CD4-positive, alpha-beta memory T cell (primary cell): ENCODE results near the gene RAB34. TPM values are rescaled to one million over a fixed set of nuclear protein-coding genes. Genes with fewer than 3 reads are reported as not detected.

Experiments
- CTCF ChIA-PET: fragments of 350-600 bp; sonication (Branson Sonifier 250); formaldehyde crosslinking; loops from one replicate; lab custom pipeline; 2021; ENCODE audit warnings: inconsistent platforms; ENCODE audit not compliant: partially characterized antibody; lab: Charles Lee
- POLR2A ChIA-PET: fragments of 350-600 bp; sonication (Branson Sonifier 250); formaldehyde crosslinking; loops from one replicate; lab custom pipeline; 2021; ENCODE audit not compliant: partially characterized antibody; lab: Charles Lee
- DNase-seq, 5 donors: peaks; one replicate each; pipeline versions ENCODE4 v3.0.0 to v3.0.0-alpha.2; 2020 to 2022; ENCODE audit warnings: mixed read lengths in 1 of 5
- H3K27ac ChIP-seq: one replicate; pipeline ENCODE4 v1.7.0; 2013; ENCODE audit warnings: low read depth, low read length
- H3K27me3 ChIP-seq: 2 replicates; pipeline ENCODE4 v1.7.0; 2013; ENCODE audit warnings: mild to moderate bottlenecking, low read length, moderate library complexity; ENCODE audit not compliant: insufficient read depth
- H3K36me3 ChIP-seq: 2 replicates; pipeline ENCODE4 v1.7.0; 2013; ENCODE audit warnings: mild to moderate bottlenecking, low read length, moderate library complexity; ENCODE audit not compliant: insufficient read depth
- H3K4me1 ChIP-seq: 2 replicates; pipeline ENCODE4 v1.7.0; 2013; ENCODE audit warnings: mild to moderate bottlenecking, low read length, moderate library complexity; ENCODE audit not compliant: insufficient read depth
- H3K4me3 ChIP-seq, 2 donors: one replicate each; pipeline ENCODE4 v1.7.0; 2013; ENCODE audit warnings: low read length in 2 of 2, mild to moderate bottlenecking in 1 of 2
- H3K9me3 ChIP-seq, 2 donors: one replicate each; pipeline ENCODE4 v1.7.0; 2013; ENCODE audit warnings: low read length in 2 of 2, control low read depth in 1 of 2; ENCODE audit not compliant: control insufficient read depth in 1 of 2
- H3K27ac Mint-ChIP-seq, 7 donors: one replicate each; pipeline ENCODE4 v1.8.0; 2020 to 2021; ENCODE audit warnings: mixed read lengths in 7 of 7, mild to moderate bottlenecking in 6 of 7, inconsistent platforms in 3 of 7, moderate library complexity in 3 of 7
- H3K27me3 Mint-ChIP-seq, 2 donors: one replicate each; pipeline ENCODE4 v1.8.0; 2020 to 2021; ENCODE audit warnings: mixed read lengths in 2 of 2
- H3K36me3 Mint-ChIP-seq, 2 donors: one replicate each; pipeline ENCODE4 v1.8.0; 2020 to 2021; ENCODE audit warnings: mixed read lengths in 2 of 2, inconsistent platforms in 1 of 2, mild to moderate bottlenecking in 1 of 2
- H3K4me1 Mint-ChIP-seq, 4 donors: one replicate each; pipeline ENCODE4 v1.8.0; 2020 to 2021; ENCODE audit warnings: mixed read lengths in 4 of 4, mild to moderate bottlenecking in 1 of 4
- H3K4me3 Mint-ChIP-seq, 8 donors: one replicate each; pipeline ENCODE4 v1.8.0; 2020 to 2021; ENCODE audit warnings: mixed read lengths in 8 of 8, mild to moderate bottlenecking in 7 of 8, moderate library complexity in 6 of 8, inconsistent platforms in 3 of 8
- H3K9me3 Mint-ChIP-seq, 8 donors: one replicate each; pipeline ENCODE4 v1.8.0; 2020 to 2021; ENCODE audit warnings: mixed read lengths in 8 of 8, mild to moderate bottlenecking in 5 of 8, inconsistent platforms in 3 of 8, moderate library complexity in 1 of 8
- intact Hi-C: fragments of 100-400 bp; cut with micrococcal nuclease; formaldehyde crosslinking; loops from one replicate; pipeline ENCODE4 v1.15.1; 2023
- polyA plus RNA-seq, 2 donors: library from polyadenylated mRNA; unstranded; fragments of 300-500 nt; fragmentation: Illumina TruSeq; gene quantifications; one replicate each; pipeline ENCODE4 v1.2.3, GENCODE V29; 2021
- total RNA-seq, 2 experiments: library from RNA; stranded (reverse); gene quantifications; one replicate each; pipeline ENCODE4 v1.2.3, GENCODE V29; 2021

The RAB34 gene
- total and polyA plus RNA-seq, 4 experiments from 2014 or later: 3.0 to 8.7 (median 5.2) TPM

- Mint-ChIP-seq H3K36me3 (peaks cover 16 to 43% of the 10 kb centered on the region in 2 donors), H3K27ac (peak overlapping the region; percentile 99 to 100 (median 100)), H3K9me3 (no peaks in the 10 kb centered on the region), H3K4me3 (peak overlapping the region; percentile 91 to 98 (median 96)), H3K4me1 (peaks cover 34 to 67% (median 45%) of the 10 kb centered on the region in 4 donors), H3K27me3 (no peaks in the 10 kb centered on the region)
- ChIA-PET POLR2A (interaction anchor here (0.7 to 11.0 kb wide), 24 partner anchors 10 to 397 kb away, joined by 3 to 528 read pairs (median 6); partner anchors contain the start of genes BLTP2, DHRS13, FAM222B and FLOT2), CTCF (interaction anchor here (0.5 to 6.9 kb wide), 44 partner anchors 8 to 777 kb away, joined by 3 to 492 read pairs (median 6); partner anchors contain the start of genes BLTP2, DHRS13, FAM222B and FLOT2)
- peak overlapping the region; percentile 57 to 85 for H3K4me3 ChIP-seq
- no peaks in the 10 kb centered on the region for H3K9me3 ChIP-seq
- H3K27ac ChIP-seq: peak overlapping the region; percentile 98
- peaks cover 32% of the 10 kb centered on the region for H3K36me3 ChIP-seq
- intact Hi-C loops: loop anchor here (1.0 to 10.0 kb wide), 7 partner anchors 23 to 568 kb away; partner anchors contain the start of gene NUFIP2
- DNase-seq: peak; percentile 86 to 91 (median 88)
- H3K27me3 ChIP-seq: no peaks in the 10 kb centered on the region
- H3K4me1 ChIP-seq: peaks cover 43% of the 10 kb centered on the region
Observed at GRCh38 chr17:28726627-28727491, 9.2 kb upstream of the RAB34 start.

- peaks cover 39% of the 10 kb centered on the region for H3K36me3 ChIP-seq
- H3K4me3 ChIP-seq: peak within 1 kb of the TSS; percentile 57 to 85
- H3K4me1 ChIP-seq: peaks cover 49% of the 10 kb centered on the region
- Mint-ChIP-seq H3K4me3 (peak within 1 kb of the TSS; percentile 91 to 98 (median 96)), H3K9me3 (no peaks in the 10 kb centered on the region), H3K27ac (peak within 1 kb of the TSS; percentile 99 to 100 (median 100)), H3K4me1 (peaks cover 39 to 73% (median 51%) of the 10 kb centered on the region in 4 donors), H3K36me3 (peaks cover 19 to 48% of the 10 kb centered on the region in 2 donors), H3K27me3 (no peaks in the 10 kb centered on the region)
- POLR2A ChIA-PET: interaction anchor here (0.8 to 11.0 kb wide), 18 partner anchors 11 to 398 kb away, joined by 3 to 528 read pairs (median 9); partner anchors contain the start of genes BLTP2, DHRS13, FAM222B and FLOT2
- CTCF ChIA-PET: interaction anchor here (0.5 to 6.9 kb wide), 36 partner anchors 9 to 777 kb away, joined by 3 to 492 read pairs (median 6); partner anchors contain the start of genes BLTP2, DHRS13, FAM222B and FLOT2
- intact Hi-C loops: loop anchor here (2.0 to 10.0 kb wide), 4 partner anchors 79 to 569 kb away; partner anchors contain the start of gene NUFIP2
- H3K27ac ChIP-seq: peak within 1 kb of the TSS; percentile 98
- no peaks in the 10 kb centered on the region for H3K9me3 ChIP-seq
- H3K27me3 ChIP-seq: no peaks in the 10 kb centered on the region
- DNase-seq: peak; percentile 60 to 80 (median 76)
Observed at GRCh38 chr17:28726226-28726626, 8.6 kb upstream of the RAB34 start, which contains the start of gene TLCD1. Gene TLCD1, minus strand, starts transcription at chr17:28726233. Its CDS starts 136 bp downstream, at chr17:28726097.

GRCh38 chr17:28725660-28726225 lies 8.1 kb upstream of the RAB34 start:
- Mint-ChIP-seq H3K4me3 (peak overlapping the region; percentile 84 to 95 (median 86)), H3K36me3 (peaks cover 24 to 53% of the 10 kb centered on the region in 2 donors), H3K27ac (peak overlapping the region; percentile 82 to 96 (median 89)), H3K4me1 (peaks cover 41 to 78% (median 55%) of the 10 kb centered on the region in 4 donors), H3K27me3 (no peaks in the 10 kb centered on the region), H3K9me3 (no peaks in the 10 kb centered on the region)
- Histone ChIP-seq H3K4me1 (peaks cover 54% of the 10 kb centered on the region), H3K9me3 (no peaks in the 10 kb centered on the region), H3K27me3 (no peaks in the 10 kb centered on the region), H3K27ac (peak overlapping the region; percentile 58), H3K4me3 (peak overlapping the region; percentile 23 to 51), H3K36me3 (peaks cover 42% of the 10 kb centered on the region)
- POLR2A ChIA-PET: interaction anchor here (1.1 to 11.0 kb wide), 11 partner anchors 12 to 225 kb away, joined by 3 to 528 read pairs (median 29); partner anchors contain the start of genes BLTP2, DHRS13, FLOT2 and PHF12
- intact Hi-C loops: loop anchor here (2.0 to 10.0 kb wide), 4 partner anchors 79 to 569 kb away; partner anchors contain the start of gene NUFIP2
- DNase-seq: peak in 2 of 5 donors; percentile 30 to 54
- CTCF ChIA-PET: interaction anchor here (0.6 to 6.9 kb wide), 27 partner anchors 9 to 412 kb away, joined by 3 to 492 read pairs (median 9); partner anchors contain the start of genes BLTP2, DHRS13, FAM222B and FLOT2

GRCh38 chr17:28725166-28725659 lies 7.5 kb upstream of the RAB34 start:
- intact Hi-C loops: loop anchor here (5.0 to 10.0 kb wide), 2 partner anchors 127 to 570 kb away; partner anchors contain the start of gene NUFIP2
- H3K9me3 ChIP-seq: no peaks in the 10 kb centered on the region
- ChIA-PET POLR2A (interaction anchor here (1.5 to 11.0 kb wide), 8 partner anchors 14 to 226 kb away, joined by 8 to 528 read pairs (median 38); partner anchors contain the start of genes BLTP2, DHRS13, FLOT2 and PHF12), CTCF (interaction anchor here (1.2 to 6.9 kb wide), 8 partner anchors 10 to 412 kb away, joined by 3 to 492 read pairs (median 10); partner anchors contain the start of genes FLOT2 and TRAF4)
- H3K4me1 ChIP-seq: peaks cover 59% of the 10 kb centered on the region
- no peak for DNase-seq
- H3K4me3 Mint-ChIP-seq: peak overlapping the region; percentile 84 to 95 (median 86)
- no peaks in the 10 kb centered on the region for H3K27me3 Mint-ChIP-seq
- H3K27me3 ChIP-seq: no peaks in the 10 kb centered on the region
- H3K36me3 Mint-ChIP-seq: peaks cover 29 to 58% of the 10 kb centered on the region in 2 donors
- H3K4me3 ChIP-seq: peak overlapping the region; percentile 23 to 51
- peaks cover 46 to 83% (median 60%) of the 10 kb centered on the region in 4 donors for H3K4me1 Mint-ChIP-seq
- H3K36me3 ChIP-seq: peaks cover 42% of the 10 kb centered on the region
- peak overlapping the region; percentile 58 for H3K27ac ChIP-seq
- H3K27ac Mint-ChIP-seq: peak overlapping the region; percentile 83 to 96 (median 89)
- no peaks in the 10 kb centered on the region for H3K9me3 Mint-ChIP-seq

GRCh38 chr17:28724500-28725165 lies 7.0 kb upstream of the RAB34 start:
- H3K27ac Mint-ChIP-seq: peak overlapping the region; percentile 83 to 96 (median 91)
- ChIA-PET CTCF (interaction anchor here (4.8 to 6.9 kb wide), 2 partner anchors 24 to 38 kb away, joined by 102 to 492 read pairs; partner anchors contain the start of gene TRAF4), POLR2A (interaction anchor here (4.2 to 11.0 kb wide), 7 partner anchors 14 to 227 kb away, joined by 26 to 528 read pairs (median 45); partner anchors contain the start of genes BLTP2, DHRS13, FLOT2 and PHF12)
- H3K36me3 ChIP-seq: peaks cover 42% of the 10 kb centered on the region
- no peaks in the 10 kb centered on the region for H3K9me3 ChIP-seq
- no peak overlapping the region for H3K4me3 ChIP-seq
- H3K4me1 Mint-ChIP-seq: peaks cover 45 to 89% (median 60%) of the 10 kb centered on the region in 4 donors
- peaks cover 35 to 64% of the 10 kb centered on the region in 2 donors for H3K36me3 Mint-ChIP-seq
- DNase-seq: no peak
- peak overlapping the region; percentile 58 for H3K27ac ChIP-seq
- H3K27me3 ChIP-seq: no peaks in the 10 kb centered on the region
- H3K4me3 Mint-ChIP-seq: peak overlapping the region; percentile 84 to 95 (median 86)
- intact Hi-C loops: loop anchor here (5.0 to 10.0 kb wide), 2 partner anchors 128 to 570 kb away; partner anchors contain the start of gene NUFIP2
- H3K4me1 ChIP-seq: peaks cover 60% of the 10 kb centered on the region
- no peaks in the 10 kb centered on the region for H3K27me3 Mint-ChIP-seq
- H3K9me3 Mint-ChIP-seq: no peaks in the 10 kb centered on the region
